ENCODE results near the gene KRT86.

KRT86 gene

GRCh38 chr12:52266514-52266913 is 7.9 kb upstream of the KRT86 start:
- Histone ChIP-seq H3K36me3 (ENCODE audit: insufficient read depth, low read depth, low read length) (no peaks in the 10 kb centered on the region), H3K27ac (ENCODE audit: low read length) (no peak overlapping the region), H3K4me1 (ENCODE audit: insufficient read depth, low read length) (no peaks in the 10 kb centered on the region), H3K9me3 (ENCODE audit: insufficient read depth, low read depth, low read length) (no peaks in the 10 kb centered on the region; the same call in 1 of the 2 replicates), H3K27me3 (ENCODE audit: insufficient read depth, low read length) (peaks cover 4% of the 10 kb centered on the region; the same call in 1 of the 2 replicates), H3K4me3 (ENCODE audit: low read length) (no peak overlapping the region), H3K9ac (ENCODE audit: low read depth, low read length) (no peak overlapping the region)

DNA sequence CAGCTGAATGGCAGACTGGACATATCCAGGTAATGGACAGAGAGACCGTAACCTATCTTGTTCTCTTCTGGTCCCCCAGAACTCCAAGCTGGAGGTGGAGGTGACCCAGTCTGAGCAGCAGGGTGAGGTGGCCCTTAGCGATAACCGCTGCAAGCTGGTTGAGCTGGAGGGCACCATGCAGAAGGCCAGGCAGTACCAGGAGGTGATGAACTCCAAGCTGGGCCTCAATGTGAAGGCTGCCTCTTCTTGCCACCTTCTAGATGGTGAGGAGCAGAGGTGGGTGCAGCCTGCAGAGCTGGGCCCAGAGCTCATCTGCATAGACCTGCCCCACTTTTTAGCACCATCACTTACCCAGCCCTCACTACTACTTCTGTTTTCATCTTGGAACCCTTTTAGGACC is 7.2 kb upstream of the KRT86 start:
- H3K27ac ChIP-seq (ENCODE audit: low read length), result no peak overlapping the region
- no peak overlapping the region for H3K9ac ChIP-seq (ENCODE audit: low read depth, low read length)
- no peaks in the 10 kb centered on the region for H3K36me3 ChIP-seq (ENCODE audit: insufficient read depth, low read depth, low read length)
- no peaks in the 10 kb centered on the region; the same call in 1 of the 2 replicates for H3K9me3 ChIP-seq (ENCODE audit: insufficient read depth, low read depth, low read length)
- no peaks in the 10 kb centered on the region for H3K27me3 ChIP-seq (ENCODE audit: insufficient read depth, low read length)
- no peak overlapping the region for H3K4me3 ChIP-seq (ENCODE audit: low read length)
- H3K4me1 ChIP-seq (ENCODE audit: insufficient read depth, low read length), result no peaks in the 10 kb centered on the region

DNA sequence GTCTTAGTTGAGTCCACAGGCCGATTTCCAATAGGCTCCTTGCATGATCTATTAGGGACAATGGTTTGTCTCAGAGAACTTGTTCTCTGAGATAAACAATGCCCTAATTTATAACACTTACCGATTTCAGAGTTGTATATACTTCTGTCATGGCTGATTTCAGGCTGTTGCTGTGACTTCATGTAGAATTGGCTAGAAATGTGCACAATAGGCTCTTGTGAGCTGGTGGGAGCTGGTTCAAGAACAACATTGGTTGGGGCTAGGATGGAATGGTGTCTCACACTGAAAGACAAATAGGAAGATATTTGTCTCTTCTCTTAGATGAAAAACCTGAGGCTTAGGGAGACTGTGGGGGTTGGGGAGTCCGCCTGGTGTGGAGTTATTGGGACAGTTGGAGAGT is 6.7 kb upstream of the KRT86 start:
- Histone ChIP-seq H3K4me3 (ENCODE audit: low read length) (no peak overlapping the region), H3K36me3 (ENCODE audit: insufficient read depth, low read depth, low read length) (no peaks in the 10 kb centered on the region), H3K4me1 (ENCODE audit: insufficient read depth, low read length) (no peaks in the 10 kb centered on the region), H3K27me3 (ENCODE audit: insufficient read depth, low read length) (no peaks in the 10 kb centered on the region), H3K27ac (ENCODE audit: low read length) (no peak overlapping the region), H3K9ac (ENCODE audit: low read depth, low read length) (no peak overlapping the region), H3K9me3 (ENCODE audit: insufficient read depth, low read depth, low read length) (no peaks in the 10 kb centered on the region; the same call in 1 of the 2 replicates)

DNA sequence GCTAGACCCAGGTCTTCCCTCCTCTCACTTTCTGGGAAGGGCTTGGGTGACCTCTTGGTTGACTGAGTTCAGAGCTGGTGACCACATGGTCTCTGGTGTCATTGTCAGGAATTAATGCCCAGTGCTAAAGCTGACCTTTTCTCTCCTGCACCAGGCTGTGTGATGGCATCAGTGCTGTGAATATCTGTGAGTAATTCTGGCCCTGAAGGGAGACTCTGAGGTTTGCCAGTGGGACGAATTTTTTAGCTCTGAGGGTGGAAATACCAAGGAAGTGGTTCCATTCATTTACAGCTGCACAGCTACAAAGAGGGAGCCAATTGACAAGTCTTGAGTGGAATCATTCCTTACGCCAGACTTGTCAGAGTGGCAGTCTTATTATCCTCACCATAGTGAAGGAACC is 6.2 kb upstream of the KRT86 start:
- Histone ChIP-seq H3K27me3 (ENCODE audit: insufficient read depth, low read length) (no peaks in the 10 kb centered on the region), H3K36me3 (ENCODE audit: insufficient read depth, low read depth, low read length) (no peaks in the 10 kb centered on the region), H3K27ac (ENCODE audit: low read length) (no peak overlapping the region), H3K9ac (ENCODE audit: low read depth, low read length) (no peak overlapping the region), H3K9me3 (ENCODE audit: insufficient read depth, low read depth, low read length) (no peaks in the 10 kb centered on the region), H3K4me1 (ENCODE audit: insufficient read depth, low read length) (no peaks in the 10 kb centered on the region), H3K4me3 (ENCODE audit: low read length) (no peak overlapping the region)

DNA sequence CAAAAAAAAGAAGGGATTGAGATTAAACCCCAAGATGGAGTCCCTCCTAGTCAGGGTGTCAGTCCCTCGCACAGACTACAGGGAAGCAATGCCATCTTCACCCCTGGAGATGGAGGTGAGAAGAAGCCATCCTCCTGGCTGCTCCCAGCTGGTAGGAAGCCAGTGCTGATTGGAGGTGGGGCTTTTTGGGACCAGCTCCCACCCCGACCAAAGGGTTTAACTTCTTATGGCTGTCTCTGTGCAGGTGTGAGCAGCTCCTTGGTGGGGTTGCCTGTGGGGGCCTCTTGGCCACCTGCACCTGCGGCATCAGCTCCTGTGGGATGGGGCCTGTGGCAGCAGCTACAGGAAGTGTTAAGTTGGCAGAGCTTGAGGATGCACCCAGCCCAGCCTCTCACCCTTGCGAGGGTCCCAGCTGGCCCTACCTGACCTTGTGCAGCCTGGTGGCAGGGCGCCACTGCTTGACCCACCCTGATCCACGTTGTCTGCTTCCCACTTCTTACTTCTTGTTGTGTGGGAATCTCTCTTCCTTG is 3.8 kb upstream of the KRT86 start:
- Histone ChIP-seq H3K9ac (ENCODE audit: low read depth, low read length) (no peak overlapping the region), H3K27me3 (ENCODE audit: insufficient read depth, low read length) (peaks cover 5% of the 10 kb centered on the region; the same call in 1 of the 2 replicates), H3K4me1 (ENCODE audit: insufficient read depth, low read length) (no peaks in the 10 kb centered on the region), H3K36me3 (ENCODE audit: insufficient read depth, low read depth, low read length) (no peaks in the 10 kb centered on the region), H3K4me3 (ENCODE audit: low read length) (no peak overlapping the region), H3K27ac (ENCODE audit: low read length) (no peak overlapping the region), H3K9me3 (ENCODE audit: insufficient read depth, low read depth, low read length) (no peaks in the 10 kb centered on the region)

DNA sequence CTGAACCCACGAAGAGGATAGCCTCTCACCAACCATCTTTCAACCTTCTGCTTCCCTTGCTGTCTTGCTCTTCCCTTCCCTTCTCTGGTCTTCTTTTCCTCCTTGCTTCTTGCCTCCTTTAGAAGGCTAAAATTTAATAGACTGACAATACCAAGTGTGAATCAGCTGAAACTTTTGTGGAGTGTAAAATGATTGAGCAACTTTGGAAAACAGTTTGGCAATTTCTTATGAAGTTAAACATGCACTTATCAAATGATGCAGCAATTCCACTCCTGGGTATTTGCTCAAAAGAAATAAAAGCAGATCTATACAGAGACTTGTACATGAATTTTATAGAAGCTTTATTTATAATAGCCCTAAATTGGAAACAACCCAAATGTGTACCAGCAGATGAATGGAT is 3.3 kb upstream of the KRT86 start:
- H3K4me1 ChIP-seq (ENCODE audit: insufficient read depth, low read length), result no peaks in the 10 kb centered on the region
- no peak overlapping the region for H3K9ac ChIP-seq (ENCODE audit: low read depth, low read length)
- no peak overlapping the region for H3K27ac ChIP-seq (ENCODE audit: low read length)
- H3K4me3 ChIP-seq (ENCODE audit: low read length), result no peak overlapping the region
- H3K9me3 ChIP-seq (ENCODE audit: insufficient read depth, low read depth, low read length), result no peaks in the 10 kb centered on the region
- H3K36me3 ChIP-seq (ENCODE audit: insufficient read depth, low read depth, low read length), result no peaks in the 10 kb centered on the region
- H3K27me3 ChIP-seq (ENCODE audit: insufficient read depth, low read length), result peaks cover 5% of the 10 kb centered on the region; the same call in 1 of the 2 replicates

- Histone ChIP-seq H3K27me3 (ENCODE audit: insufficient read depth, low read length) (peaks cover 38% of the 10 kb centered on the region), H3K36me3 (ENCODE audit: insufficient read depth, low read depth, low read length) (no peaks in the 10 kb centered on the region), H3K27ac (ENCODE audit: low read length) (no peak overlapping the region), H3K9me3 (ENCODE audit: insufficient read depth, low read depth, low read length) (no peaks in the 10 kb centered on the region), H3K4me3 (ENCODE audit: low read length) (no peak overlapping the region), H3K9ac (ENCODE audit: low read depth, low read length) (no peak overlapping the region), H3K4me1 (ENCODE audit: insufficient read depth, low read length) (no peaks in the 10 kb centered on the region)
Measured at GRCh38 chr12:52275686-52276085, 1.2 kb downstream of the KRT86 start.

- H3K27ac ChIP-seq (ENCODE audit: low read length), result no peak overlapping the region
- H3K27me3 ChIP-seq (ENCODE audit: insufficient read depth, low read length), result peaks cover 38% of the 10 kb centered on the region
- H3K4me3 ChIP-seq (ENCODE audit: low read length), result no peak overlapping the region
- H3K4me1 ChIP-seq (ENCODE audit: insufficient read depth, low read length), result no peaks in the 10 kb centered on the region
- no peaks in the 10 kb centered on the region for H3K9me3 ChIP-seq (ENCODE audit: insufficient read depth, low read depth, low read length)
- no peaks in the 10 kb centered on the region for H3K36me3 ChIP-seq (ENCODE audit: insufficient read depth, low read depth, low read length)
- H3K9ac ChIP-seq (ENCODE audit: low read depth, low read length), result no peak overlapping the region
Measured at GRCh38 chr12:52277486-52278245, 3.2 kb downstream of the KRT86 start.

- H3K4me3 ChIP-seq (ENCODE audit: low read length), result peak overlapping the region; percentile 65; the same call in 1 of the 2 replicates
- no peak overlapping the region; the same call in 1 of the 2 replicates for H3K9ac ChIP-seq (ENCODE audit: low read depth, low read length)
- no peak overlapping the region for H3K27ac ChIP-seq (ENCODE audit: low read length)
- H3K4me1 ChIP-seq (ENCODE audit: insufficient read depth, low read length), result no peaks in the 10 kb centered on the region
- no peaks in the 10 kb centered on the region for H3K9me3 ChIP-seq (ENCODE audit: insufficient read depth, low read depth, low read length)
- no peaks in the 10 kb centered on the region for H3K36me3 ChIP-seq (ENCODE audit: insufficient read depth, low read depth, low read length)
- peaks cover 38% of the 10 kb centered on the region for H3K27me3 ChIP-seq (ENCODE audit: insufficient read depth, low read length)
Measured at GRCh38 chr12:52278575-52279421, 4.4 kb downstream of the KRT86 start.

- Histone ChIP-seq H3K27me3 (ENCODE audit: insufficient read depth, low read length) (peaks cover 36% of the 10 kb centered on the region), H3K4me3 (ENCODE audit: low read length) (no peak overlapping the region), H3K27ac (ENCODE audit: low read length) (no peak overlapping the region), H3K36me3 (ENCODE audit: insufficient read depth, low read depth, low read length) (no peaks in the 10 kb centered on the region), H3K4me1 (ENCODE audit: insufficient read depth, low read length) (no peaks in the 10 kb centered on the region), H3K9ac (ENCODE audit: low read depth, low read length) (no peak overlapping the region), H3K9me3 (ENCODE audit: insufficient read depth, low read depth, low read length) (no peaks in the 10 kb centered on the region)
Measured at GRCh38 chr12:52279422-52280318, 5.2 kb downstream of the KRT86 start.

GRCh38 chr12:52280319-52280795 is 5.9 kb downstream of the KRT86 start:
- H3K36me3 ChIP-seq (ENCODE audit: insufficient read depth, low read depth, low read length), result no peaks in the 10 kb centered on the region
- no peak overlapping the region for H3K27ac ChIP-seq (ENCODE audit: low read length)
- no peaks in the 10 kb centered on the region for H3K4me1 ChIP-seq (ENCODE audit: insufficient read depth, low read length)
- no peak overlapping the region for H3K9ac ChIP-seq (ENCODE audit: low read depth, low read length)
- peaks cover 33% of the 10 kb centered on the region for H3K27me3 ChIP-seq (ENCODE audit: insufficient read depth, low read length)
- no peaks in the 10 kb centered on the region for H3K9me3 ChIP-seq (ENCODE audit: insufficient read depth, low read depth, low read length)
- no peak overlapping the region for H3K4me3 ChIP-seq (ENCODE audit: low read length)

Data from iPS-20b (cell line).